HG02678 (cell line): ENCODE measurements around the gene SCN8A.
"Not testable (repeated sequence)": the region's sequence is repeated elsewhere in the genome, so short reads cannot be mapped to it uniquely, and the experiment has no call there.

ENCODE experiments used
- ATAC-seq: cut with Tn5 transposase; IDR thresholded peaks from one replicate; pipeline ENCODE4 v1.9.1; 2021; ENCODE audit warnings: mild to moderate bottlenecking, moderate library complexity; ENCODE audit not compliant: unreplicated experiment

SCN8A gene

GRCh38 chr12:51621156-51621922 is 30.3 kb downstream of the SCN8A start:
- ATAC-seq = no peak

GRCh38 chr12:51622564-51622963 is 31.5 kb downstream of the SCN8A start:
- no peak for ATAC-seq

GRCh38 chr12:51625370-51625769 is 34.3 kb downstream of the SCN8A start:
- no peak for ATAC-seq

GRCh38 chr12:51626115-51626514 is 35.1 kb downstream of the SCN8A start:
- no peak for ATAC-seq

- no peak for ATAC-seq
Observed at GRCh38 chr12:51626629-51627028, 35.6 kb downstream of the SCN8A start.

- no peak for ATAC-seq
Observed at GRCh38 chr12:51630256-51630880, 39.3 kb downstream of the SCN8A start.

- no peak for ATAC-seq
Observed at GRCh38 chr12:51630986-51631385, 40.0 kb downstream of the SCN8A start.

- no peak for ATAC-seq
Observed at GRCh38 chr12:51631591-51631990, 40.6 kb downstream of the SCN8A start.

GRCh38 chr12:51632623-51633022 is 41.6 kb downstream of the SCN8A start:
- no peak for ATAC-seq

GRCh38 chr12:51635346-51635745 is 44.3 kb downstream of the SCN8A start:
- ATAC-seq = no peak

GRCh38 chr12:51636581-51636980 is 45.5 kb downstream of the SCN8A start:
- ATAC-seq = no peak

GRCh38 chr12:51636986-51637385 is 46.0 kb downstream of the SCN8A start:
- no peak for ATAC-seq

GRCh38 chr12:51639361-51639760 is 48.3 kb downstream of the SCN8A start:
- no peak for ATAC-seq

GRCh38 chr12:51642286-51642685 is 51.3 kb downstream of the SCN8A start:
- ATAC-seq = no peak

GRCh38 chr12:51643951-51644350 is 52.9 kb downstream of the SCN8A start:
- no peak for ATAC-seq

- ATAC-seq = not testable (repeated sequence)
Observed at GRCh38 chr12:51644691-51645090, 53.7 kb downstream of the SCN8A start.

- ATAC-seq = no peak
Observed at GRCh38 chr12:51645961-51646360, 54.9 kb downstream of the SCN8A start.

GRCh38 chr12:51647647-51648046 is 56.6 kb downstream of the SCN8A start:
- ATAC-seq = no peak

- no peak for ATAC-seq
Observed at GRCh38 chr12:51653431-51653830, 62.4 kb downstream of the SCN8A start.

- ATAC-seq = no peak
Observed at GRCh38 chr12:51661199-51661598, 70.2 kb downstream of the SCN8A start.

- no peak for ATAC-seq
Observed at GRCh38 chr12:51661836-51662235, 70.8 kb downstream of the SCN8A start.

GRCh38 chr12:51662728-51663154 is 71.7 kb downstream of the SCN8A start:
- ATAC-seq = no peak

GRCh38 chr12:51663390-51663789 is 72.4 kb downstream of the SCN8A start:
- no peak for ATAC-seq
